HepG2 (cell line): ENCODE data around the gene VDAC2. TPM values are rescaled to one million over a fixed set of nuclear protein-coding genes. Genes with fewer than 3 reads are reported as not detected.
A peak's percentile ranks its signal among the peaks of the same experiment; 100 is the strongest.

ENCODE experiments used
- ARID3A ChIP-seq: IDR thresholded peaks from 2 replicates; pipeline ENCODE4 v1.6.1; 2012; ENCODE audit warnings: low read depth, low read length, improper control_type of control experiment
- CHCHD3 ChIP-seq: sonication (generic); formaldehyde crosslinking; IDR thresholded peaks from 2 replicates; pipeline ENCODE4 v1.8.0; 2022; ENCODE audit warnings: mild to moderate bottlenecking, missing genetic modification reagents, moderate library complexity
- DPF2 ChIP-seq: sonication (generic); formaldehyde crosslinking; IDR thresholded peaks from 2 replicates; pipeline ENCODE4 v1.4.0; 2020; ENCODE audit warnings: mild to moderate bottlenecking, low read depth, missing genetic modification reagents, borderline replicate concordance
- DZIP1 ChIP-seq: sonication (generic); formaldehyde crosslinking; IDR thresholded peaks from 2 replicates; pipeline ENCODE4 v1.5.0; 2020; ENCODE audit warnings: mild to moderate bottlenecking, missing genetic modification reagents
- EHMT2 ChIP-seq: fragments of 200-600 bp; sonication (generic); IDR thresholded peaks from 2 replicates; pipeline ENCODE4 v1.7.0; 2017; ENCODE audit warnings: antibody characterized with exemption, low read depth, low read length, borderline replicate concordance
- IRF2 ChIP-seq: IDR thresholded peaks from 2 replicates; pipeline ENCODE4 v1.6.1; 2018; ENCODE audit warnings: missing genetic modification reagents, missing compliant biosample characterization
- PAF1 ChIP-seq: IDR thresholded peaks from 2 replicates; pipeline ENCODE4 v1.6.1; 2016; ENCODE audit warnings: missing genetic modification reagents, missing compliant biosample characterization
- PRDM4 ChIP-seq: sonication (generic); formaldehyde crosslinking; IDR thresholded peaks from 2 replicates; pipeline ENCODE4 v1.9.0; 2021; ENCODE audit warnings: missing genetic modification reagents, borderline replicate concordance
- RNF219 ChIP-seq: sonication (generic); formaldehyde crosslinking; IDR thresholded peaks from 2 replicates; pipeline ENCODE4 v1.5.0; 2020; ENCODE audit warnings: mild to moderate bottlenecking, missing genetic modification reagents
- SP5 ChIP-seq: IDR thresholded peaks from 2 replicates; pipeline ENCODE4 v1.6.1; 2016; ENCODE audit warnings: low read depth, borderline replicate concordance
- STAG1 ChIP-seq: sonication (generic); formaldehyde crosslinking; IDR thresholded peaks from 2 replicates; pipeline ENCODE4 v1.4.0; 2020; ENCODE audit warnings: missing genetic modification reagents
- TCF7 ChIP-seq: sonication (generic); IDR thresholded peaks from 2 replicates; pipeline ENCODE4 v1.6.1; 2016; ENCODE audit warnings: antibody characterized with exemption, low read depth
- THAP8 ChIP-seq: sonication (generic); formaldehyde crosslinking; IDR thresholded peaks from 2 replicates; pipeline ENCODE4 v1.5.1; 2020; ENCODE audit warnings: missing genetic modification reagents, mild to moderate bottlenecking, borderline replicate concordance
- ZBTB37 ChIP-seq: sonication (generic); formaldehyde crosslinking; IDR thresholded peaks from 2 replicates; pipeline ENCODE4 v1.4.0; 2020; ENCODE audit warnings: mild to moderate bottlenecking, missing genetic modification reagents
- ZNF362 ChIP-seq: sonication (generic); formaldehyde crosslinking; IDR thresholded peaks from 2 replicates; pipeline ENCODE4 v1.4.0; 2020; ENCODE audit warnings: missing genetic modification reagents, mild to moderate bottlenecking, borderline replicate concordance
- ZNF878 ChIP-seq: sonication (generic); formaldehyde crosslinking; IDR thresholded peaks from 2 replicates; pipeline ENCODE4 v1.8.1; 2023; ENCODE audit warnings: mild to moderate bottlenecking, missing genetic modification reagents, moderate library complexity
- polyA plus RNA-seq, 8 experiments: library from polyadenylated mRNA; depleted of rRNA in 3 of 8; stranded (reverse) in 7 of 8; unstranded in 1 of 8; fragments of >200 nt; fragmentation: Illumina TruSeq in 4 of 8; extraction: Trizol in 4 of 8; gene quantifications; 2 replicates each; pipeline versions ENCODE4 v1.2.1 to v1.2.3, GENCODE V29; 2011 to 2016; ENCODE audit warnings: low read depth in 4 of 8, missing spikeins in 1 of 8, mixed read lengths in 1 of 8; ENCODE audit not compliant: insufficient read depth in 1 of 8
- total RNA-seq, 5 experiments: library from RNA; depleted of rRNA; stranded (reverse); fragments of >200 nt; fragmentation: Illumina TruSeq; extraction: Trizol; gene quantifications; 2 replicates each; pipeline ENCODE4 v1.2.3, GENCODE V29; 2016; ENCODE audit warnings: low read depth in 1 of 5

VDAC2 gene
- total and polyA plus RNA-seq, 2 of the 13 experiments (the other 11 are each of a cell fraction or from before 2014, with no cell fraction given) = 67.9 to 222 TPM

- no peak for TF ChIP-seq RNF219 (CRISPR knock-in tag)
- TF ChIP-seq TCF7 = peak; percentile 99
- TF ChIP-seq PAF1 (CRISPR knock-in tag) = no peak
- TF ChIP-seq ZNF362 (CRISPR knock-in tag) = peak; percentile 50; the same call in 1 of the 2 replicates
- no peak for TF ChIP-seq CHCHD3
- peak; percentile 59; the same call in 1 of the 2 replicates for TF ChIP-seq ZNF878 (CRISPR knock-in tag)
- TF ChIP-seq THAP8 (CRISPR knock-in tag) = no peak
- no peak for TF ChIP-seq ARID3A
- peak; percentile 89; the same call in 1 of the 2 replicates for TF ChIP-seq DPF2
- no peak for TF ChIP-seq PRDM4
- TF ChIP-seq SP5 = peak; percentile 41; the same call in 1 of the 2 replicates
- peak; percentile 78 for TF ChIP-seq ZBTB37 (CRISPR knock-in tag)
- TF ChIP-seq EHMT2 = no peak
- TF ChIP-seq IRF2 (CRISPR knock-in tag) = peak; percentile 30; the same call in 1 of the 2 replicates
- TF ChIP-seq STAG1 (CRISPR knock-in tag) = peak; percentile 18; the same call in 1 of the 2 replicates
- TF ChIP-seq DZIP1 (CRISPR knock-in tag) = no peak
Observed at GRCh38 chr10:75168275-75168674, 42.3 kb upstream of the VDAC2 start (continued).
